Endodermal cell (in vitro differentiated cells): ENCODE data around the gene ZFP92. TPM values are rescaled to one million over a fixed set of nuclear protein-coding genes. Genes with fewer than 3 reads are reported as not detected.

Experiments used
- DNase-seq: peaks from one replicate; pipeline ENCODE4 v3.0.0-alpha.2; 2017
- H3K27ac ChIP-seq: 2 replicates; pipeline ENCODE4 v1.5.1; 2013; ENCODE audit warnings: mild to moderate bottlenecking, low read depth, low read length, moderate library complexity
- H3K27me3 ChIP-seq: 2 replicates; pipeline ENCODE4 v1.6.1; 2013; ENCODE audit warnings: mild to moderate bottlenecking, low read length, moderate library complexity; ENCODE audit not compliant: insufficient read depth, control insufficient read depth, poor library complexity, severe bottlenecking
- H3K36me3 ChIP-seq: 2 replicates; pipeline ENCODE4 v1.7.0; 2013; ENCODE audit warnings: mild to moderate bottlenecking, low read length, moderate library complexity; ENCODE audit not compliant: control insufficient read depth, insufficient read depth
- H3K4me1 ChIP-seq: one replicate; pipeline ENCODE4 v1.7.0; 2013; ENCODE audit warnings: low read length; ENCODE audit not compliant: control insufficient read depth, insufficient read depth
- H3K4me3 ChIP-seq: 2 replicates; pipeline ENCODE4 v1.5.1; 2013; ENCODE audit warnings: mild to moderate bottlenecking, low read length, moderate library complexity
- H3K9ac ChIP-seq: 2 replicates; pipeline ENCODE4 v1.6.1; 2013; ENCODE audit warnings: mild to moderate bottlenecking, low read length, moderate library complexity; ENCODE audit not compliant: poor library complexity, severe bottlenecking; ENCODE audit errors: extremely low read depth
- H3K9me3 ChIP-seq: 2 replicates; pipeline ENCODE4 v1.6.1; 2013; ENCODE audit warnings: mild to moderate bottlenecking, low read length, moderate library complexity; ENCODE audit not compliant: control insufficient read depth
- H3K27ac Mint-ChIP-seq: 2 replicates; pipeline ENCODE4 v1.8.0; 2020; ENCODE audit warnings: mixed read lengths
- H3K27me3 Mint-ChIP-seq: 2 replicates; pipeline ENCODE4 v1.8.0; 2021; ENCODE audit warnings: mild to moderate bottlenecking, mixed read lengths; ENCODE audit not compliant: insufficient read depth
- H3K36me3 Mint-ChIP-seq: 2 replicates; pipeline ENCODE4 v1.8.0; 2020; ENCODE audit warnings: low read depth, mixed read lengths
- H3K4me1 Mint-ChIP-seq: 2 replicates; pipeline ENCODE4 v1.8.0; 2020; ENCODE audit warnings: mixed read lengths
- H3K4me3 Mint-ChIP-seq: 2 replicates; pipeline ENCODE4 v1.8.0; 2020; ENCODE audit warnings: mild to moderate bottlenecking, moderate library complexity, mixed read lengths
- H3K9me3 Mint-ChIP-seq: 2 replicates; pipeline ENCODE4 v1.8.0; 2020; ENCODE audit warnings: mild to moderate bottlenecking, mixed read lengths
- WGBS, 2 experiments: methylation state at CpG; one replicate each; pipeline versions ENCODE4 v1.1.5 to v1.1.7; 2013; ENCODE audit warnings: missing lambda C conversion rate in 2 of 2, mixed read lengths in 1 of 2; ENCODE audit not compliant: insufficient coverage in 1 of 2, insufficient read length in 1 of 2; 5-methylcytosine and 5-hydroxymethylcytosine counted together
- total RNA-seq, 2 donors: library from RNA; stranded (reverse); fragmentation: NEBNext Ultra II Directional in 1 of 2; extraction: Animal tissue kit (Norgen Biotek cat#: 25700) in 1 of 2; gene quantifications; 2 replicates in 1 of 2; 3 replicates in 1 of 2; pipeline ENCODE4 v1.2.1, GENCODE V29; 2021
- TF ChIP-seq, protein P1 (sequence below): fragments of 200-600 bp; sonication (generic); conservative IDR thresholded peaks from 2 replicates; pipeline ENCODE4 v1.5.0; 2021; ENCODE audit warnings: antibody characterized with exemption, mild to moderate bottlenecking

The ZFP92 gene
- total RNA-seq, 2 donors from 2014 or later, result 0.29 to 0.31 TPM

DNA sequence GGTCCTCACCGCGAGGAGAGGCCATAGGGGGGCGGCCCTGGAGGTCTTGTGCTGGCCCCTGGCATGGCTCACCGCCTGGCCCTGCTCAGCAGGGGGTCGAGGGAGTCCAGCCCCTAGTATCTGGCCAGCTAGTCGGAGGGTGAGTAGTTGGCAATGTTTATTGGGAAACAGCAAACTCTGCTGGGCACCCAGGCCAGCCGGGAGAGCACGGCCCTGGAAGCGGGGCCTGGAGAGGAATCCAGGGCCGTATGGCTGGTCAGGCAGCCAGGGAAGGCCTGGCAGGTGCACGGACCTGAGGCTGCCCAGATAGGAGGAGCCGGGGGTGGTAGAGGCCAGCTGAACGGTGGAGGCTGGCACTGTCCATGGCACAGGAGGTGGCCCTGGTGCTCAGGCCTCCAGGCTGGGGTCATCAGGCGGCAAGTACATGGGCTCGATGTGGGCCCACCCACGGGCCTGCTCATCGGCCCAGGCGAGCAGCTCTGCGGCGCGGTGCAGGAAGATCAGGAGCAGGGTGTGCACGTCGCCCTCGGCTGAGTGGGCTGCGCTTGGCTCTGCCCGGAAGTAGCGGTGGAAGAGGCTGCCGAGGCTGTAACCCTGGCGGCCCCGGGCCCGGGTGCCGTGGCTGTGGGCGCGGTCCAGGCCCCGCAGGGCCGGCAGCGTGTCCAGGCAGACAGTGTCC lies 33.2 kb downstream of the ZFP92 start:
- 93 to 94% methylated on average over 9 to 37 of the region's 37 CpGs for WGBS, 2 experiments
- peaks cover 55% of the 10 kb centered on the region for H3K9me3 Mint-ChIP-seq

DNA sequence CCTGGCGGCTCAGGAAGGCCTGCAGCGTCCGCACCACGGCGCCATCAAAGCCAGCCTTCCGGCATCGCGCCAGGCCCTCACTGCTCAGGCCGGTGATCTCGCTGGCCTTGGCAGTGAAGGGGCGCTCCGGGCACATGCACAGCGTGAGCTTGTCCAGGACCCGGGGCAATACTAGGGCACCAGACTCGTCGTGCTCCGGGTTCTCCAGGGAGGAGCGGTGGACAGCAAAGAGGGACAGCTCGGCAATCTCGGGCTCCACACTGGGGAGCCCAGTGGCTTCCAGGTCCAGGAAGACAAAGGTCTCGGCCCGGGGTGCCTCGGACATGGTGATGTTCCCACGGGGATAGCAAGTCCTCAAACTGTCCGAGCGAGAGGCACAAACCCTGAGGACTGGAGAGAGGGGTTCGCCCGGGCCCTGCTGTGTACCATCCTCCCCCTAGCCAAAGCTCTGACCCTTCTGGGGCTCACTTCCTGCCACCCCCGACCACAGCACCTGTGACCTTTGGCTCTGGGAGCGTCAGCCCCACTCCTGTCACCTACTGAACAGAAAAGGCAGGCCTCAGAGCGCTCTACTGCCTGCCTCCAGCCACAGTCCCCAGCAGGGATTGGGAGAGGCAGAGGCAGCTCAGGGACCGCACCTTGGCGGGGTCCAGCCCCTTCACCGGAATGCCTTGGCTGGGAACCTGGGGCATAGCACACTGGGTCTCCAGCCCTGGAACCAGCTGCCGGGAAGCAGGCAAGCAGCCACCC lies 34.0 kb downstream of the ZFP92 start:
- TF ChIP-seq, protein P1, sequence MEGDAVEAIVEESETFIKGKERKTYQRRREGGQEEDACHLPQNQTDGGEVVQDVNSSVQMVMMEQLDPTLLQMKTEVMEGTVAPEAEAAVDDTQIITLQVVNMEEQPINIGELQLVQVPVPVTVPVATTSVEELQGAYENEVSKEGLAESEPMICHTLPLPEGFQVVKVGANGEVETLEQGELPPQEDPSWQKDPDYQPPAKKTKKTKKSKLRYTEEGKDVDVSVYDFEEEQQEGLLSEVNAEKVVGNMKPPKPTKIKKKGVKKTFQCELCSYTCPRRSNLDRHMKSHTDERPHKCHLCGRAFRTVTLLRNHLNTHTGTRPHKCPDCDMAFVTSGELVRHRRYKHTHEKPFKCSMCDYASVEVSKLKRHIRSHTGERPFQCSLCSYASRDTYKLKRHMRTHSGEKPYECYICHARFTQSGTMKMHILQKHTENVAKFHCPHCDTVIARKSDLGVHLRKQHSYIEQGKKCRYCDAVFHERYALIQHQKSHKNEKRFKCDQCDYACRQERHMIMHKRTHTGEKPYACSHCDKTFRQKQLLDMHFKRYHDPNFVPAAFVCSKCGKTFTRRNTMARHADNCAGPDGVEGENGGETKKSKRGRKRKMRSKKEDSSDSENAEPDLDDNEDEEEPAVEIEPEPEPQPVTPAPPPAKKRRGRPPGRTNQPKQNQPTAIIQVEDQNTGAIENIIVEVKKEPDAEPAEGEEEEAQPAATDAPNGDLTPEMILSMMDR, result no peak
- no peaks in the 10 kb centered on the region for H3K9me3 ChIP-seq
- no peak overlapping the region for H3K27ac ChIP-seq
- no peaks in the 10 kb centered on the region for H3K4me1 Mint-ChIP-seq
- no peak overlapping the region for H3K9ac ChIP-seq
- H3K4me3 ChIP-seq, result no peak overlapping the region
- peaks cover 7% of the 10 kb centered on the region for H3K36me3 Mint-ChIP-seq
- no peak overlapping the region for H3K27ac Mint-ChIP-seq
- H3K27me3 Mint-ChIP-seq, result no peaks in the 10 kb centered on the region
- 83 to 95% methylated on average over 1 to 35 of the region's 35 CpGs for WGBS, 2 experiments
- DNase-seq, result no peak
- H3K9me3 Mint-ChIP-seq, result peaks cover 55% of the 10 kb centered on the region
- no peak overlapping the region for H3K4me3 Mint-ChIP-seq
- H3K27me3 ChIP-seq, result no peaks in the 10 kb centered on the region
- no peaks in the 10 kb centered on the region for H3K4me1 ChIP-seq
- no peaks in the 10 kb centered on the region for H3K36me3 ChIP-seq

More for the DNA sequence above, 33.2 kb downstream of the ZFP92 start:
- TF ChIP-seq, protein P1, result no peak
- no peaks in the 10 kb centered on the region for H3K4me1 Mint-ChIP-seq
- H3K27me3 Mint-ChIP-seq, result no peaks in the 10 kb centered on the region
- Histone ChIP-seq H3K27me3 (no peaks in the 10 kb centered on the region), H3K27ac (no peak overlapping the region), H3K9me3 (no peaks in the 10 kb centered on the region), H3K9ac (no peak overlapping the region), H3K4me3 (no peak overlapping the region), H3K36me3 (no peaks in the 10 kb centered on the region), H3K4me1 (no peaks in the 10 kb centered on the region)
- H3K4me3 Mint-ChIP-seq, result no peak overlapping the region
- H3K27ac Mint-ChIP-seq, result no peak overlapping the region
- no peak for DNase-seq
- peaks cover 4% of the 10 kb centered on the region for H3K36me3 Mint-ChIP-seq

DNA sequence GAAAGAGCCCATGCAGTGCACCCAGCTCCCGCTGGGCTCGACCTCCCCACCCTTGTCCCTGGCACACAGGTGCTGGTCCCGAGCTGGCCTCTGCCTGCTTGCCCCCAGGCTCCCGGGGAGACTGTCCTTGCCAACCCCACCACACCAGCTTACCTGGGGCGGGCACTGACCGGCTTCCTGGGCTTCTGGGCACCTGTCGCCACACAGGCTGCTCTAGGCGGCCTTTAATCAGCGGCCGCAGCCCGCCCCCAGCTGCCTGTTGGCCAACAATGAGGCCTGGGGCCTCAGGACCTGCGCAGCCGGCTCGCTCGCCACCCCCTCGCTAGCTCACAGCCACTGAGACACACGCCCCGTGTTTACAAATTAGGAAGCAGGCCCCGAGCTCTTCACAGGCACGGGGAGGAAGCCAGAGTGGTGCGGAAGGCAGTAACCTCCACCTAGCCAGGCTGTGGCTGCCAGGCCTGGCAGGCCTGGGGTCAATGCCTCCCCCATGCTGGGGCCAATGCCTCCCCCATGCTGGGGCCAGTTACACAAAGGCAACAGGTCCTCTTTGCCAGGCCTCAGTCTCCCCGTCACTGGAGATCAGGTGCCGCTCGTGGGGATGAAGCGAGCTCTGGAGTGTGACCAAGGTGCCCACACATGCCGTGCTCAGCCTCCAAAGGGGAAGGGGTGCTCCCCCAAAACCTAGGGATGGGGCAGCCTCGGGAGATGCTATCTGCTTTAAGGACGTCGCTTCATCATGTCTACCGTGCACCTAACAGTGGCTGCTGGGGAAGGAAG lies 34.8 kb downstream of the ZFP92 start, which contains the start of gene TREX2:
Gene TREX2 (minus strand): TSS at position 201 of the 780 bp plus-strand sequence. CDS start 626 bp downstream, outside the sequence.
- H3K4me3 ChIP-seq, result no peak within 1 kb of the TSS
- no peak within 1 kb of the TSS for H3K9ac ChIP-seq
- Mint-ChIP-seq H3K27ac (no peak within 1 kb of the TSS), H3K4me1 (no peaks in the 10 kb centered on the region), H3K36me3 (peaks cover 8% of the 10 kb centered on the region), H3K4me3 (no peak within 1 kb of the TSS), H3K27me3 (no peaks in the 10 kb centered on the region), H3K9me3 (peaks cover 55% of the 10 kb centered on the region)
- no peaks in the 10 kb centered on the region for H3K27me3 ChIP-seq
- no peak within 1 kb of the TSS for H3K27ac ChIP-seq
- no peaks in the 10 kb centered on the region for H3K4me1 ChIP-seq
- no peak for DNase-seq
- WGBS, 2 experiments, result 91 to 100% methylated on average over 13 to 30 of the region's 30 CpGs
- H3K36me3 ChIP-seq, result no peaks in the 10 kb centered on the region
- H3K9me3 ChIP-seq, result no peaks in the 10 kb centered on the region
- TF ChIP-seq, protein P1, result no peak
